Activated CD4-positive, alpha-beta T cell treated with anti-CD3 and anti-CD28 coated beads, Interleukin-2, amount 50 U/mL, for 24 hours (primary cell): Measurements from ENCODE around the gene IGFBPL1.
"Not testable (repeated sequence)": the region's sequence is repeated elsewhere in the genome, so short reads cannot be mapped to it uniquely, and the experiment has no call there.

ENCODE experiments used
- DNase-seq, 2 donors: peaks; one replicate each; pipeline ENCODE4 v3.0.0-alpha.2; 2020; ENCODE audit warnings: low read depth in 1 of 2, low spot score in 1 of 2

The IGFBPL1 gene

DNA sequence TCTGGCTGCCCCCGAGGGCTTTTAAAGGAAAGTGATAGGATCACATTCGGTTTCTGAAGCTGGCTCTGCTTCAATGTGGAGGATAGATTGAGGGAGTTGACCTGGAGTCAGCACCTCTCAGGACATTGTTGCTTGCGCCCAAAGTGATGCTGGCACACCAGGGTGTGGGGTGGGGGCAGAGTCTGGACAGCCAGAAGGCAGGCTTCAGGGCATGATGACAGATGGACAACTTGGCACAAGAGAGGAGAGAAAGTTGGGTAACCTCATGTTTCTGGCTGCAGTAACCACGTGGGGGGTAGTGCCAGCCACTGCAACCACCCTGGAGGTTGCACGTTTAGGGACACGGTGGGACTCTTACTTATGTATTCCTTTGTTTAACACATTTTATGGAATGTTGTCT is 22.3 kb downstream of the IGFBPL1 start:
- DNase-seq = no peak

DNA sequence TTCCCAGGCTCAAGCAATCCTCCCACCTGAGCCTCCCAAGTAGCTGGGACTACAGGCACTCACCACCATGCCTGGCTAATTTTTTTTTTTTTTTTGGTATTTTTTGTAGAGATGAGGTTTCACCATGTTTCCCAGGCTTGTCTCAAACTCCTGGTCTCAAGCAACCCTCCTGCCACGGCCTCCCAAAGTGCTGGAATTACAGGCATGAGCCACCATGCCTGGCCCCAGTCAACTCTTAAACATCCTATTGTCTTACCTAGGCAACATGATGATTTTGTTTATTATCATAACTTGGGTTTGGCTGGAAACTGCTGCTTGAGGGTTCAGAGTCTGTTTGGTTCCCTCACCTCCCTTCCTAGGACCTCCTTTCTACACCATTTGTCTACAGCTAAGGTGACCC is 25.1 kb downstream of the IGFBPL1 start:
- DNase-seq = not testable (repeated sequence)

GRCh38 chr9:38396371-38396671 is 27.9 kb downstream of the IGFBPL1 start:
- DNase-seq = no peak

- DNase-seq = no peak
These were observed 28.4 kb downstream of the IGFBPL1 start for GRCh38 chr9:38395653-38396370.

DNA sequence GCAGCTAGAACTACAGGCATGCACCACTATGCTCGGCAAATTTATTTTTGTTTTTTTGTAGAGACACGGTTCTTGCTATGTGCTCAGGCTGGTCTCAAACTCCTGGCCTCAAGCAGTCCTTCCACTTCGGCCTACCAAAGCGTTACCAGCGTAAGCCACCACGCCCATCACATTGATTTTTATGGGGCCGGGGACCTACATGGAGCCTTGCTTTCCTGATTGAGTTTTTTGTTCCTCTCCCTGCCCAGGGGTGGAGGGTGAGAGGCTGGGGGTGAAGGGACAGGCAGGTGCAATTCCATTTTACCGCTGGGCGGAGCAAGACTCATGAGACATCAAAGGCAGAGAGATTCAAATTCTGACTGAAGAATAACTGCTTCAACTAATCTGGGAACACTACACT is 29.8 kb downstream of the IGFBPL1 start:
- no peak for DNase-seq

GRCh38 chr9:38393128-38393796 is 31.0 kb downstream of the IGFBPL1 start:
- DNase-seq = no peak

DNA sequence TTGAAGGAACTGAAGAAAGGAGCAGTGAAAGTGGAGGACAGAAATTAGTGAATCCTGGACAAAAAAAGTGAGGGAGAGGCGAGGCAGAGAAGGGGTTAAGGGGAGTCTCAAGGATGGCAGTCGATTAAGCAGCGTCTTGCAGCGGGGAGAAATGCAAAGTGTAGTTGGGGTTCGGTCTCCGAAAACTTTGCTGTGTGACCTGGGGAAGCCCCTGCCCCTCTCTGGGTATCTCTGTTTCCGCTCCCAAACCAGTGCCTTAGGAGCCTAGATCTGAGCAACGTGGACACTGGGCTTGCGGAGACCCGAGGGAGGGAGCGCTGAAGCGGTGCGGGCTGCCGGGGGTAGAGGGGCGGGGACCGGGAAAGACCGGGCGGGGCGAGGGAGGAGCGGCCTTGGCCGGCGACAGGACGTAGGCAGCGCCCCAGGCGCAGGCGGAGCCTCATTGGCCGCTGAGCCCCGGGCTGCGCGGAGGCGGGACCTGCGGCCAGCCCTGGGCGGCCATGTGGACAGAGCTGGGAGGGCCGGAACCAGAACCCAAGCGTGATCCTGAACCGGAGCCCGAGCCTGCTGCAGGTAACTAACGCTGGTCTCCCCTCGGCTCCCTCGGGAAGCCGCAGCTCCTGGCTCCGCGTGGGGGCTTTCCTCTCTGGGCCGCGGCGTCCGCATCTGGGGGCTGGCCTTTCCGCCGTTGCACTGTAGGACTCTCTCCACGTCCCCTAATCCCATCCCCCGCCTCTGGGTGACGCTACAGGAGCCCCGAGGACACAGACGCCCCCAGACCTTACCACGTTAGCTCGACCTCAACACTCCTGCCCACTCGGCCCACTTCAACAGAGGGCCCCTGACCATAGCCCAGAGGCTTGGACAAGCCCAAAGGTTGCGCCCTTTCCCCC is 31.8 kb downstream of the IGFBPL1 start, which contains the start of gene ALDH1B1:
ALDH1B1 (plus strand) TSS at position 468 of the 893 bp plus-strand sequence. CDS start 3,047 bp downstream, outside the sequence.
- DNase-seq = peak; percentile 41 to 49

- DNase-seq = no peak
These were observed 32.8 kb downstream of the IGFBPL1 start for GRCh38 chr9:38391278-38392118.

GRCh38 chr9:38390851-38391250 is 33.4 kb downstream of the IGFBPL1 start:
- no peak for DNase-seq

DNA sequence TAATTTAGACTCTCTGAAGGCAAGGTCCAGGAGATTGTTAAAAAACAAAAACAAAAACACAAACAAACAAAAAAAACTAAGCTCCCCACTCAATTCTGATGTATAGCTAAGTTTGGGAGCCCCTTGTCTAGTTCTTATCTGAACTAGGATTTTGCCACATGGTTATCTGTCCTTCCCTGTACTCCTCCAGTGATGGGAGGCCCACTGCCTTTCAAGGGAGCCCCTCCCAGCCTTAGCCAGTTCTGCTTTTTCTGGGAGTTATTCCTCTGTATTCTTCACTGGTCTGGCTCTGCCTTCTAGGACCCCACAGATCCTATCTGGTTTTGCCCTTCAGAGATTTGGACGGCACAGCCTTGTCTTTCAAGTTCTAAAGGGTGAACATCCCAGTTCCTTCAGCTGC is 33.8 kb downstream of the IGFBPL1 start:
- DNase-seq = no peak

GRCh38 chr9:38389313-38389712 is 34.9 kb downstream of the IGFBPL1 start:
- DNase-seq = no peak

GRCh38 chr9:38388283-38389223 is 35.7 kb downstream of the IGFBPL1 start:
- no peak for DNase-seq

GRCh38 chr9:38387751-38388150 is 36.5 kb downstream of the IGFBPL1 start:
- DNase-seq = no peak

DNA sequence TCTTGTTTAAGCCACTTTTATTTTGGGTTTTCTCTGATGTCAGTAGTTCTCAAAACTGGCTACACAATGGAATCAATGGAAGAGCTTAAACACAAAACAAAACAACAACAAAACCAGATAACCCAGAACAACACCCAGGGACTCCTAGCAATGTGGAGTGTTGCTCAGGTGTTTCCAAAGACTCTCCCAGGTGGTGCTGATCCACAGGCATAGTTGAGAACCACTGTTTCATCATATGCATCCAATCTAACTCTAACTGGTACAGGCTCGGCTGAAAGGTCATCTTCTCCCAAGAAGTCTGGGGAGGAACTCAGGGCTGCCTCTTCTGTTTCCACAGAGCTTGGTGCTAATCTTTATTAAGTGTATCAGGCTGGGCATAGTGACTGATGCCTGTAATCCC is 37.2 kb downstream of the IGFBPL1 start:
- DNase-seq = no peak

- no peak for DNase-seq
These were observed 37.8 kb downstream of the IGFBPL1 start for GRCh38 chr9:38386319-38386895.

- no peak for DNase-seq
These were observed 38.4 kb downstream of the IGFBPL1 start for GRCh38 chr9:38385896-38386295.

DNA sequence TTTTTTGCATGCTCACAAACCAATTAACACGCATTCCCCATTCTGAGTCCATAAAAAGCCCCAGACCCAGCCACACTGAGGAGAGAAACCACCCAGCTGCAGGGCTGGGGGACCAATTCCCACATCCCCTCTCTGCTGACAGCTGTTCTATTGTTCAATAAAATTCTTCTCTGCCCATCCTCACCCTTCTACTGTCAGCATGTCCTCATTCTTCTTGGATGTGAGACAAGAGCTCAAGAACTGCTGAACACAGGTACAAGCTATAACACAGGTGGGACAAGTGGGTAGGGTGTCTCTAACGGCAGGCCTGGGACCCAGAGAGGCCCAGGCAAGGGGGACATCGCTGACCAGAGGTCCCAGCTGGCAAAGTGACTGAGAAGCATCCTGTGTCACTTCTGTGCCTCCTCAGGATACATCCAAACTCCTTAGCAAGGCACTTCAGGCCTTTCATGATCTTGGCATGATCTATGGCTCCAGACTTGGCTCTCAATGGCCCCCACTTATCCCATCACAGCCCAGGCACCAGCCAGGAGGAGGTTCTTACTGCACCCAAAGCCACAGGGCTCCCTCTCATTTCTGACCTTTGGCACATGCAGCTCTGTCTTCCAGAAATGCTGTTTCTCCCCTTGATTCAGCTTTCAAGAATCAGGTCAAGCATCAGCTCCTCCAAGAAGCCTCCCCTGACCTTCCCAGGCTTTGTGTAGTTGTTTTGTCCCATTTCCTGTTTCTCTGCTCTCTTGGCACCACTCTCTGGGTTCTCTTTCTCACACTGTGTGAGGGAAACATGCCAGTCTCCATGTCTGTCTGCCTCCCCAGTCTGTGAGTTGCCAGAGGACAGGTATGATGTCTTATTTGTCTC is 39.0 kb downstream of the IGFBPL1 start:
- DNase-seq = no peak

GRCh38 chr9:38382141-38382540 is 42.1 kb downstream of the IGFBPL1 start:
- DNase-seq = no peak
